MM.1S (cell line): ENCODE results near the gene ZMYM4.

ENCODE experiments used
- CTCF ChIP-seq: fragments of 300-600 bp; sonication (generic); IDR thresholded peaks from 2 replicates; pipeline ENCODE4 v1.5.1; 2016; ENCODE audit warnings: antibody characterized with exemption, low read length, mixed read lengths
- EZH2 ChIP-seq: fragments of 300-600 bp; sonication (generic); optimal IDR thresholded peaks from 2 replicates; pipeline ENCODE3; 2017; ENCODE audit warnings: low read depth, mild to moderate bottlenecking, antibody characterized with exemption, low read length, mixed read lengths
- EZH2phosphoT487 ChIP-seq: fragments of 300-600 bp; sonication (generic); IDR thresholded peaks from 2 replicates; pipeline ENCODE4 v1.6.1; 2018; ENCODE audit warnings: antibody characterized with exemption, low read length

DNA sequence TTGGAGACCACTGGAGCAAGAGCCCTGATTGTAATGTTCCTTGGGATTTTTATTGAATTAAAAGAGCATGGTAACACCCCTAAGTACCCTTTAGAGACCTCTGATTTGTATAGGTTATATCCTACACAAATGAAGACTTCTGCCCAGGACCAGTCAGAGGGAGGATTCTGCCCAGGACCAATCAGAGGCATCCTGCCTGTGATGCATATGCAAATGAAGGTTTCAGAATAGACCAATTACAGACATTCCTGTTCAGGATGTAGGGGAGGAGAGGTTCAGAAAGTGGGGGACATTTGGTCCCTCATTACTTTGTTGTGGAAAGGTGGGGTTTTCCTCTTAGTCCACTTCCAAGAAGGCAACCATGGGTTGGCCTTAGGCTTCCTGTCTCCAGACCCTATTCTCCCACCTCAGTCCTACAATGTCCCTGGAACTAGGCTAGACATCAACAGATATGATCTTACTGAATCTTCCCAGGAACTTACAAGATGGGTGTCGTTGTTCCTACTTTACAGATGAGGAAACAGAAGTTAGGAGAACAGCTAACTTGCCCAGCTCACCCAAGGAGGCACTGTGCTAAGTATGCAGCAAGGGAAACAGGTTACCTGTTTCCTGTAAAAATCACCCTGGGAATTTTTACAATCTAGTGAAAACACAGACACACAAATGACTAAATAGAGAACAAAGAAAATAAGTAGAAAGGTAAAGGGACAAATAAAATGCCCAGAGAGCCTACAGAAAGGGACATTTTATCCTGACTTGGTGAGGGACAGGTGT, 38.7 kb upstream of the ZMYM4 start:
- TF ChIP-seq CTCF (no peak), EZH2phosphoT487 (no peak), EZH2 (no peak)
